NK-92 treated with Interleukin-12 subunit alpha and Interleukin-12 subunit beta, amount 100 ng/mL, for 24 hours (cell line): ENCODE measurements around the gene GHDC.

ENCODE experiments used
- DNase-seq: peaks from one replicate; lab custom pipeline; 2025; lab: John Stamatoyannopoulos, UW

Gene GHDC

GRCh38 chr17:42182927-42183734 lies 11.2 kb downstream of the GHDC start:
- no peak for DNase-seq

GRCh38 chr17:42181851-42182207 lies 12.5 kb downstream of the GHDC start:
- no peak for DNase-seq

- no peak for DNase-seq
Measured at GRCh38 chr17:42180922-42181850, 13.1 kb downstream of the GHDC start, which contains the start of gene KCNH4. Gene KCNH4, minus strand, starts transcription at chr17:42181142. Its CDS starts 197 bp downstream, at chr17:42180945.

- no peak for DNase-seq
Measured at GRCh38 chr17:42180411-42180921, 13.8 kb downstream of the GHDC start.

- DNase-seq: no peak
Measured at GRCh38 chr17:42179911-42180410, 14.3 kb downstream of the GHDC start.

GRCh38 chr17:42179335-42179734 lies 15.0 kb downstream of the GHDC start:
- DNase-seq: no peak

- DNase-seq: no peak
Measured at GRCh38 chr17:42178817-42179216, 15.5 kb downstream of the GHDC start.

GRCh38 chr17:42177684-42178083 lies 16.6 kb downstream of the GHDC start:
- DNase-seq: no peak

- no peak for DNase-seq
Measured at GRCh38 chr17:42174126-42174783, 20.0 kb downstream of the GHDC start.

- no peak for DNase-seq
Measured at GRCh38 chr17:42171831-42172230, 22.5 kb downstream of the GHDC start.

GRCh38 chr17:42169351-42169750 lies 24.9 kb downstream of the GHDC start:
- no peak for DNase-seq

- DNase-seq: no peak
Measured at GRCh38 chr17:42167807-42168206, 26.5 kb downstream of the GHDC start.

GRCh38 chr17:42166196-42166763 lies 28.0 kb downstream of the GHDC start:
- no peak for DNase-seq

GRCh38 chr17:42165751-42166150 lies 28.5 kb downstream of the GHDC start:
- no peak for DNase-seq

- DNase-seq: no peak
Measured at GRCh38 chr17:42163696-42164407, 30.4 kb downstream of the GHDC start.

- peak; percentile 6 for DNase-seq
Measured at GRCh38 chr17:42163113-42163512, 31.2 kb downstream of the GHDC start.

GRCh38 chr17:42160531-42160910 lies 33.8 kb downstream of the GHDC start:
- no peak for DNase-seq

- DNase-seq: no peak
Measured at GRCh38 chr17:42159796-42160530, 34.3 kb downstream of the GHDC start.

GRCh38 chr17:42155614-42156045 lies 38.7 kb downstream of the GHDC start:
- no peak for DNase-seq
